Stomach smooth muscle (tissue), 2 donors: ENCODE measurements around the gene GGT1.

Experiments used
- H3K27ac ChIP-seq: one replicate; pipeline ENCODE4 v1.7.0; 2013; ENCODE audit warnings: mild to moderate bottlenecking, low read length, inconsistent platforms
- H3K27me3 ChIP-seq, 2 donors: one replicate each; pipeline ENCODE4 v1.7.0; 2013; ENCODE audit warnings: low read length in 2 of 2; ENCODE audit not compliant: insufficient read depth in 2 of 2, control insufficient read depth in 1 of 2
- H3K36me3 ChIP-seq, 2 donors: one replicate each; pipeline ENCODE4 v1.7.0; 2013; ENCODE audit warnings: low read length in 2 of 2; ENCODE audit not compliant: control insufficient read depth in 2 of 2, insufficient read depth in 2 of 2
- H3K4me1 ChIP-seq: one replicate; pipeline ENCODE4 v1.7.0; 2013; ENCODE audit warnings: low read length; ENCODE audit not compliant: control insufficient read depth, insufficient read depth
- H3K4me3 ChIP-seq, 2 donors: one replicate each; pipeline ENCODE4 v1.7.0; 2013; ENCODE audit warnings: low read length in 2 of 2
- H3K9ac ChIP-seq, 2 donors: one replicate each; pipeline ENCODE4 v1.7.0; 2013; ENCODE audit warnings: low read length in 2 of 2, mild to moderate bottlenecking in 1 of 2
- H3K9me3 ChIP-seq, 2 donors: one replicate each; pipeline ENCODE4 v1.7.0; 2013; ENCODE audit warnings: low read length in 2 of 2; ENCODE audit not compliant: control insufficient read depth in 2 of 2
- donor health status: healthy.
- donor health status: Pancreatic carcinoma.

GGT1 gene

DNA sequence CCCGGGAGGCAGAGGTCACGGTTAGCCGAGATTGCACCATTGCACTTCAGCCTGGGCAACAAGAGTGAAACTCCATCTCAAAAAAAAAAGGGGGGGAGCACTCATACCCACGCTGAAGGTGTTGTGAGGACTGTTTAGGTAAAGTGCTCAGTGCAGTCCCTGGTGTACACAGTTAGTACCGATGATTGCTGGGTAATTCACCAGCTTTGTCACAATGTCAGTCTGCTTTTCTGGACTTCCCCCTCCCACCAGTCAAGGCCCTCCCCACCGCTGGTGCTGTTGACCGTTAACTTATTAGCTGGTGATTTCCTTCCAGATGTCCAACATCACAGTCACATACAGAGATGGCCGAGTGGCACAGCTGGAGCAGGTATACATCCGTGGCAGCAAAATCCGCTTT lies 35.3 kb upstream of the GGT1 start:
- Histone ChIP-seq H3K9me3 (no peaks in the 10 kb centered on the region), H3K27ac (no peak overlapping the region), H3K27me3 (no peaks in the 10 kb centered on the region), H3K4me1 (peaks cover 16% of the 10 kb centered on the region), H3K4me3 (no peak overlapping the region), H3K9ac (no peak overlapping the region), H3K36me3 (peaks cover 35 to 39% of the 10 kb centered on the region in 2 donors)

- no peak overlapping the region for H3K27ac ChIP-seq
- H3K36me3 ChIP-seq: peaks cover 43 to 45% of the 10 kb centered on the region in 2 donors
Measured at GRCh38 chr22:24571266-24571665, 31.7 kb upstream of the GGT1 start.

DNA sequence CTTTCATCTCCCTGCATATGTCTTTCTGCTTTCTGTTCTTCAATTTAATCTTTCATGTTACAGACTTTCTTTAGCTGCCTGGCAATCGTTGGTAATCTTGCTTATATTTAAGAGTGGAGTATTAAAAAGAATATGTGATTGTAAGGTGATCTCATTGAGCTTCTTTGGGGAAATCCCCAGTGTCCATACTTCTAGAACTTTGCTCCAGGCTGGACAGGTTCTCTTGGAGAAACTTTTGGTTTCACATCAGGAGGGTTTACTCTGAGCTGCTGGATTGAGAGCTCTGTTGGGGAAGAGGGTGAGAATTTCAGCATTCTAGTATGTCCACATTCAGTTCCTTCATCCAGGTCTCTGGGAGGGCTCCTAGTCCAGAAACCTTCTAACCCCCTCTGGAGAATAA lies 26.2 kb upstream of the GGT1 start:
- no peaks in the 10 kb centered on the region for H3K9me3 ChIP-seq
- no peak overlapping the region for H3K9ac ChIP-seq
- peaks cover 21 to 24% of the 10 kb centered on the region in 2 donors for H3K36me3 ChIP-seq
- no peak overlapping the region for H3K27ac ChIP-seq
- no peaks in the 10 kb centered on the region for H3K4me1 ChIP-seq
- H3K4me3 ChIP-seq: no peak overlapping the region
- no peaks in the 10 kb centered on the region for H3K27me3 ChIP-seq

More at GRCh38 chr22:24571266-24571665, 31.7 kb upstream of the GGT1 start:
- no peak overlapping the region for H3K4me3 ChIP-seq
- H3K4me1 ChIP-seq: no peaks in the 10 kb centered on the region
- H3K9ac ChIP-seq: no peak overlapping the region
- H3K9me3 ChIP-seq: no peaks in the 10 kb centered on the region
- no peaks in the 10 kb centered on the region for H3K27me3 ChIP-seq

- Histone ChIP-seq H3K27ac (no peak overlapping the region), H3K27me3 (no peaks in the 10 kb centered on the region), H3K4me1 (peaks cover 8% of the 10 kb centered on the region), H3K36me3 (peaks cover 8 to 12% of the 10 kb centered on the region in 2 donors), H3K4me3 (no peak overlapping the region), H3K9me3 (no peaks in the 10 kb centered on the region), H3K9ac (no peak overlapping the region)
Measured at GRCh38 chr22:24578355-24579257, 24.4 kb upstream of the GGT1 start.

GRCh38 chr22:24579258-24579601 lies 23.8 kb upstream of the GGT1 start:
- Histone ChIP-seq H3K4me1 (peaks cover 15% of the 10 kb centered on the region), H3K9ac (no peak overlapping the region), H3K27ac (no peak overlapping the region), H3K4me3 (no peak overlapping the region), H3K27me3 (no peaks in the 10 kb centered on the region), H3K36me3 (peaks cover 3 to 8% of the 10 kb centered on the region in 2 donors), H3K9me3 (no peaks in the 10 kb centered on the region)

DNA sequence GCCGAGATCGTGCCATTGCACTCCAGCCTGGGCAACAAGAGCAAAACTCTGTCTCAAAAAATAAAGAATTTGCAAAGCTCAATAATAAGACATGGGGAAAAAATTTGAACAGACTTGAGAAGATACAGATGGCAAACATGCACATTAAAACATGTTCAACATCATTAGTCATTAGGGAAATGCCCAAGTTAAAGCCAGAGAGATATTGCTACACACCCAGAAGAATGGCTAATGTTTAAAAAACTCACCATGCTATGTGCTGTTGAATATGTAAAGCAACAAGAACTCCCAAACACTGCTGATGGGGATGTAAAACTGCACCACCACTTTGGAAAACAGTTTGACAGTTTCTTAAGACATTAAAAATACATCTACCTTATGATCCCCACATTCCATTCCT lies 22.7 kb upstream of the GGT1 start:
- Histone ChIP-seq H3K9me3 (no peaks in the 10 kb centered on the region), H3K27me3 (no peaks in the 10 kb centered on the region), H3K36me3 (peaks cover 0 to 6% of the 10 kb centered on the region in 2 donors), H3K4me1 (peaks cover 23% of the 10 kb centered on the region), H3K4me3 (no peak overlapping the region), H3K27ac (no peak overlapping the region), H3K9ac (no peak overlapping the region)

GRCh38 chr22:24582056-24582814 lies 20.8 kb upstream of the GGT1 start:
- no peaks in the 10 kb centered on the region for H3K27me3 ChIP-seq
- no peak overlapping the region for H3K9ac ChIP-seq
- no peak overlapping the region for H3K27ac ChIP-seq
- H3K4me3 ChIP-seq: no peak overlapping the region
- H3K4me1 ChIP-seq: peaks cover 23% of the 10 kb centered on the region
- no peaks in the 10 kb centered on the region for H3K9me3 ChIP-seq
- peaks cover 0 to 16% of the 10 kb centered on the region in 2 donors for H3K36me3 ChIP-seq

- Histone ChIP-seq H3K27ac (peak overlapping the region; percentile 88), H3K9me3 (no peaks in the 10 kb centered on the region), H3K27me3 (no peaks in the 10 kb centered on the region), H3K4me1 (peaks cover 25% of the 10 kb centered on the region), H3K9ac (peak overlapping the region; percentile 37 to 80), H3K4me3 (peak overlapping the region; percentile 8 to 66), H3K36me3 (peaks cover 0 to 23% of the 10 kb centered on the region in 2 donors)
Measured at GRCh38 chr22:24583221-24584165, 19.5 kb upstream of the GGT1 start.

- Histone ChIP-seq H3K4me1 (peaks cover 27% of the 10 kb centered on the region), H3K27me3 (no peaks in the 10 kb centered on the region), H3K9ac (peak overlapping the region; percentile 37 to 80)
Measured at GRCh38 chr22:24584166-24584790, 18.7 kb upstream of the GGT1 start.

More at GRCh38 chr22:24584166-24584790, 18.7 kb upstream of the GGT1 start:
- peak overlapping the region; percentile 8 to 66 for H3K4me3 ChIP-seq
- H3K36me3 ChIP-seq: peaks cover 4 to 27% of the 10 kb centered on the region in 2 donors
- H3K27ac ChIP-seq: peak overlapping the region; percentile 88
- no peaks in the 10 kb centered on the region for H3K9me3 ChIP-seq
